SU-DHL-6 (cell line): ENCODE measurements around the gene RORB.

Experiments used
- H2AFZ ChIP-seq: fragments of 200-600 bp; sonication (generic); 2 replicates; pipeline ENCODE4 v1.6.1; 2014; ENCODE audit warnings: low read depth, mild to moderate bottlenecking, moderate library complexity, mixed read lengths, antibody characterized with exemption, low read length; ENCODE audit not compliant: severe bottlenecking
- H3F3A ChIP-seq: fragments of 200-600 bp; shearing (Covaris generic); 2 replicates; pipeline ENCODE4 v1.6.0; 2016; ENCODE audit warnings: antibody characterized with exemption, mild to moderate bottlenecking; ENCODE audit not compliant: insufficient read depth
- H3K27ac ChIP-seq: fragments of 200-600 bp; sonication (generic); 2 replicates; pipeline ENCODE4 v1.5.1; 2016; ENCODE audit warnings: low read depth, mild to moderate bottlenecking, low read length, moderate library complexity, mixed read lengths
- H3K27me3 ChIP-seq: fragments of 200-600 bp; sonication (generic), shearing (Covaris generic); 2 replicates; pipeline ENCODE4 v1.6.0; 2014; ENCODE audit warnings: mild to moderate bottlenecking, low read length
- H3K36me3 ChIP-seq: fragments of 200-600 bp; sonication (generic); 2 replicates; pipeline ENCODE4 v1.6.1; 2014; ENCODE audit warnings: mild to moderate bottlenecking, low read length, mixed read lengths
- H3K4me2 ChIP-seq: fragments of 300-600, 200-600 bp; shearing (Covaris generic), sonication (generic); 2 replicates; pipeline ENCODE4 v1.6.0; 2014; ENCODE audit warnings: low read length, low read depth, mild to moderate bottlenecking; ENCODE audit not compliant: poor library complexity, severe bottlenecking
- H3K4me3 ChIP-seq: fragments of 200-600 bp; sonication (generic); 2 replicates; pipeline ENCODE4 v1.5.1; 2014; ENCODE audit warnings: antibody characterized with exemption, low read length, mild to moderate bottlenecking, mixed read lengths; ENCODE audit not compliant: insufficient read depth, poor library complexity, severe bottlenecking
- H3K79me2 ChIP-seq: fragments of 200-600 bp; sonication (generic); 2 replicates; pipeline ENCODE4 v1.6.1; 2014; ENCODE audit warnings: mild to moderate bottlenecking, low read length, moderate library complexity; ENCODE audit not compliant: insufficient read depth
- H3K9ac ChIP-seq: fragments of 200-600 bp; sonication (generic); 2 replicates; pipeline ENCODE4 v1.7.0; 2014; ENCODE audit warnings: mild to moderate bottlenecking, low read length
- H3K9me2 ChIP-seq: fragments of 200-600 bp; sonication (generic); replicated peaks from 2 replicates; pipeline ENCODE4 v1.6.1; 2014; ENCODE audit warnings: low read length; ENCODE audit not compliant: insufficient read depth
- H3K9me3 ChIP-seq: fragments of 200-600 bp; sonication (generic); 2 replicates; pipeline ENCODE4 v1.6.1; 2014; ENCODE audit warnings: low read length, mixed read lengths; ENCODE audit not compliant: insufficient read depth
- H4K20me1 ChIP-seq: fragments of 200-600 bp; sonication (generic); 2 replicates; pipeline ENCODE4 v1.6.1; 2014; ENCODE audit warnings: low read depth, mild to moderate bottlenecking, antibody characterized with exemption, low read length, moderate library complexity, mixed read lengths
- CTCF ChIP-seq: fragments of 200-600 bp; sonication (generic); IDR thresholded peaks from one replicate; pipeline ENCODE4 v1.5.1; 2017; ENCODE audit warnings: antibody characterized with exemption, mild to moderate bottlenecking, low read length, moderate library complexity; ENCODE audit not compliant: insufficient read depth, poor library complexity, severe bottlenecking
- EZH2phosphoT487 ChIP-seq: fragments of 200-600 bp; sonication (generic), shearing (Covaris generic); conservative IDR thresholded peaks from 2 replicates; pipeline ENCODE4 v1.6.1; 2018; ENCODE audit warnings: mild to moderate bottlenecking, antibody characterized with exemption, low read length, moderate library complexity, mixed read lengths

Gene RORB

DNA sequence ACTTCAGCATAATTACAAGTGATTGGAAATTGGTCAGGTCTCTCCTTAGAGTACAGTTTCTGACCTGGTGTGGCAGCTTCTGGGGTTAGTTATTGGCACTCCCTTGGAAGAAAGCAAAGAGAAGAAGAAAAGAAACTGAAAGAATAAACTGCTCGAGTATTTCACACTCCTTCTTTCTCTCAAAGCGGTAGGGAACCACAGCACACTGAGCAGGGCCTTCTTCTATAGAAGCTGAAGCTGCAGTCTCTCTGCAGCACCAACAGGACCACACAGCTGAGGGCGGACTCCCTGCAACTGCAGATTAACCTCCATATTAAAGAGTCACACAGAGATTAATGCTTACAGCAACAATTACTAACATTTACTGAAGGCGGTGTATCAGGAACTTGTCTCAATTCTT lies 238.6 kb downstream of the RORB start:
- H2AFZ ChIP-seq: no peak overlapping the region
- H3K9ac ChIP-seq: no peak overlapping the region
- no peaks in the 10 kb centered on the region for H3K9me2 ChIP-seq
- H3K27ac ChIP-seq: no peak overlapping the region
- H4K20me1 ChIP-seq: no peaks in the 10 kb centered on the region
- no peaks in the 10 kb centered on the region for H3K9me3 ChIP-seq
- TF ChIP-seq CTCF: no peak
- no peak for TF ChIP-seq EZH2phosphoT487
- no peaks in the 10 kb centered on the region for H3F3A ChIP-seq
- no peaks in the 10 kb centered on the region for H3K27me3 ChIP-seq
- no peak overlapping the region for H3K4me2 ChIP-seq
- H3K79me2 ChIP-seq: no peaks in the 10 kb centered on the region
- H3K4me3 ChIP-seq: no peak overlapping the region
- H3K36me3 ChIP-seq: no peaks in the 10 kb centered on the region

GRCh38 chr9:74736646-74737045 lies 239.5 kb downstream of the RORB start:
- H3K36me3 ChIP-seq: no peaks in the 10 kb centered on the region
- H3K4me2 ChIP-seq: no peak overlapping the region
- H3K4me3 ChIP-seq: no peak overlapping the region
- H3K27ac ChIP-seq: no peak overlapping the region
- H3K9me2 ChIP-seq: no peaks in the 10 kb centered on the region
- no peaks in the 10 kb centered on the region for H3K27me3 ChIP-seq
- no peaks in the 10 kb centered on the region for H3K9me3 ChIP-seq
- no peak overlapping the region for H2AFZ ChIP-seq
- H3K9ac ChIP-seq: no peak overlapping the region
- TF ChIP-seq EZH2phosphoT487: no peak
- no peak for TF ChIP-seq CTCF
- no peaks in the 10 kb centered on the region for H3K79me2 ChIP-seq
- H3F3A ChIP-seq: no peaks in the 10 kb centered on the region
- no peaks in the 10 kb centered on the region for H4K20me1 ChIP-seq

- Histone ChIP-seq H3K4me2 (no peak overlapping the region), H3K79me2 (no peaks in the 10 kb centered on the region), H3K27me3 (no peaks in the 10 kb centered on the region), H3K36me3 (no peaks in the 10 kb centered on the region), H3K9me2 (no peaks in the 10 kb centered on the region), H3K9ac (no peak overlapping the region), H3F3A (no peaks in the 10 kb centered on the region), H2AFZ (no peak overlapping the region), H3K9me3 (no peaks in the 10 kb centered on the region), H4K20me1 (no peaks in the 10 kb centered on the region), H3K27ac (no peak overlapping the region), H3K4me3 (no peak overlapping the region)
- TF ChIP-seq CTCF: no peak
- TF ChIP-seq EZH2phosphoT487: no peak
These were observed 245.2 kb downstream of the RORB start for GRCh38 chr9:74742191-74742790.
